ENCODE results near the gene TMEM150C. TPM values are rescaled to one million over a fixed set of nuclear protein-coding genes. Genes with fewer than 3 reads are reported as not detected.

TMEM150C gene
- total RNA-seq, 1 donor from 2014 or later = 10.6 TPM

DNA sequence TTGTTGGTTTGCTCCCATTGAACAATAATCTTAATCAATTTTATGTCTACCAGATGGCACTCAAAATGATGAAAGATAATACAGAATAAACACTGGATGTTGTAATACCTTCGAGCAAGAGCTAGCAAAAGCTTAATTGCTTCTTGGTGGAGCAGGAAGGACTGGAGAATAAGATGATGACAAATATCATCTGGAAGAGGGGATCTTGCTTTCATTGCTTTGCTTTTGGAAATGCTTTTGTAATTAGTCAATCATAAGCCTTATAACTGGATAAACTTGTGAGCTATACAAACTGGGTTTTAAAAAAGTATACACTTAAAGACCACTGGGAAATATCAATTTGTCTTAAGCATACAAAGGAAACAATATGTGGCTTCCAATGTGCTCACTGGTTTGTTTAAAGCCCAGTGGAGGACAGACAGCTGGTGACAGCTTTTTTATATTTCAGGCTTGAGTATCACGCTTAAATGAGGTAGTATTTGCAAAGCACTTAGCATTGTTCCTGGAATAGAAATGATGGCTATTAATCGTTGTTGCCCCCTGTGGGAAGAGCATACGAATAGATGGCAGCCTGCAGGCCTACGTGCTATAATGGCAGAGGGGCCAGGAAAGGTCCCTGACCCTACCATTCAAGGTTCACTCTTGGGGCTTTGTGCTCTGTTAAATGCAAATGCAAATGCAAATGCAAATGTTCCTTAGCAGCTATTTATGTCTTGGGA lies 61.2 kb downstream of the TMEM150C start:
- DNase-seq (ENCODE audit: extremely low spot score in 2 of 2) = no peak
- intact Hi-C loops (cut with DNase I) = no loop called here
- Histone ChIP-seq H3K27ac (no peak overlapping the region), H3K4me1 (no peaks in the 10 kb centered on the region), H3K4me3 (no peak overlapping the region), H3K9me3 (no peaks in the 10 kb centered on the region), H3K36me3 (no peaks in the 10 kb centered on the region), H3K27me3 (no peaks in the 10 kb centered on the region)
- TF ChIP-seq POLR2A (IDR thresholded peaks at IDR 0.05) (no peak), POLR2AphosphoS5 (IDR thresholded peaks at IDR 0.05; ENCODE audit: insufficient read depth in 1 of 2, low read depth in 1 of 2) (no peak)
- TF ChIP-seq, protein P1, sequence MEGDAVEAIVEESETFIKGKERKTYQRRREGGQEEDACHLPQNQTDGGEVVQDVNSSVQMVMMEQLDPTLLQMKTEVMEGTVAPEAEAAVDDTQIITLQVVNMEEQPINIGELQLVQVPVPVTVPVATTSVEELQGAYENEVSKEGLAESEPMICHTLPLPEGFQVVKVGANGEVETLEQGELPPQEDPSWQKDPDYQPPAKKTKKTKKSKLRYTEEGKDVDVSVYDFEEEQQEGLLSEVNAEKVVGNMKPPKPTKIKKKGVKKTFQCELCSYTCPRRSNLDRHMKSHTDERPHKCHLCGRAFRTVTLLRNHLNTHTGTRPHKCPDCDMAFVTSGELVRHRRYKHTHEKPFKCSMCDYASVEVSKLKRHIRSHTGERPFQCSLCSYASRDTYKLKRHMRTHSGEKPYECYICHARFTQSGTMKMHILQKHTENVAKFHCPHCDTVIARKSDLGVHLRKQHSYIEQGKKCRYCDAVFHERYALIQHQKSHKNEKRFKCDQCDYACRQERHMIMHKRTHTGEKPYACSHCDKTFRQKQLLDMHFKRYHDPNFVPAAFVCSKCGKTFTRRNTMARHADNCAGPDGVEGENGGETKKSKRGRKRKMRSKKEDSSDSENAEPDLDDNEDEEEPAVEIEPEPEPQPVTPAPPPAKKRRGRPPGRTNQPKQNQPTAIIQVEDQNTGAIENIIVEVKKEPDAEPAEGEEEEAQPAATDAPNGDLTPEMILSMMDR (IDR thresholded peaks at IDR 0.05) = no peak

DNA sequence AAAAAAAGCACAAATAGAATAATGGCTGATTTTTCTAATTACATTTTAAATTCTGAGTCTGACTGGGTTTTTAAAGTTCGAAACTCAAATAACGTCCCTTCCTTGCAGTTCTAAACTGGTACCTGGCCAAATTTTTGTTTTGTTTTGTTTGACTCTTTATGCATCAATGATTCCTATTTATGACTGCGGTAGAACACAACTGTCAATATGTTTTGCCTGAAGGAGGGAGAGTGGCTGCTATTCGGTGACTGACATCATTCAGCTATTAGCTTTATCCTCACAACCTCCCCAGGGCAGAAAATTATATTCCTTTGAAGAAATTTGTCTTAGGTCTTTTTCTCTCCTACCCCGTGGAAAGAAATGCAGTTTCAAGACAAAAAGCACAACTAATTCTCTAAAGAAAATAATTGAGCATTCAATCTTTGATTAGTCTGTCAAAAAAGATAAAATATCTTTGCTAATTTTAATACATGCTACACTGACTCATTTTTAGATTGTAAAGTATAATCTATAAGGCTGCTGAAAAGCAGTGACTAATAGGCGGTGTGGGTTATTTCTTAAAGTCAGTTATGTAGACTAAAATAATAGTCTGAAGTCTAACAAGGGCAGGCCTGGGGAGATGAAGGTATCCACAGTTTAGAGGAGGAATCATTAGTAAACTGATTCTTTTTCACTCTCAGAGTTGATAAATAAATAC lies 61.9 kb downstream of the TMEM150C start:
- no peaks in the 10 kb centered on the region for H3K9me3 ChIP-seq
- no peaks in the 10 kb centered on the region for H3K36me3 ChIP-seq
- no peaks in the 10 kb centered on the region for H3K27me3 ChIP-seq
- TF ChIP-seq, protein P1 (IDR thresholded peaks at IDR 0.05) = no peak
- TF ChIP-seq POLR2AphosphoS5 (IDR thresholded peaks at IDR 0.05; ENCODE audit: insufficient read depth in 1 of 2, low read depth in 1 of 2) = no peak
- no peak for TF ChIP-seq POLR2A (IDR thresholded peaks at IDR 0.05)
- no peak for DNase-seq (ENCODE audit: extremely low spot score in 2 of 2)
- no peak overlapping the region for H3K27ac ChIP-seq
- H3K4me3 ChIP-seq = no peak overlapping the region
- intact Hi-C loops (cut with DNase I) = no loop called here
- no peaks in the 10 kb centered on the region for H3K4me1 ChIP-seq

DNA sequence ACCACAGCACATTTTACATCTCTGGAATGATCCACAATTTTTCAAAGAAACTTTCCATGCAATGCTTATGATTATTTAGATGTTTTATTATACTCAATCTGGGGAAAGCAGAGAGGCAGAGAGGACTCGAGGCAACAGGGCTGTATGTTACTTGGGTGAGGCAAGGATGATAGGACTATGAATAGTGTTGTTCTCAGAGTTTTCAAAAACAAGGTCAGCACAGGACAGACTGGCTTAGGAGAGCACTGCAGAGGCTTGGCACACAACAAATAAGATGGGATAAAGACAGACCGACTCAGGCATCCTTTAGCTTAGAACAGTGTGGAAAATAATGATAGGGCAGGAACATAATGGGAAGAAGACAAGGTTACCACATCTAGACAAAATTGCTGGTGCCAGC lies 65.4 kb downstream of the TMEM150C start:
- Histone ChIP-seq H3K27ac (no peak overlapping the region), H3K4me1 (no peaks in the 10 kb centered on the region), H3K9me3 (no peaks in the 10 kb centered on the region), H3K27me3 (no peaks in the 10 kb centered on the region), H3K4me3 (no peak overlapping the region), H3K36me3 (no peaks in the 10 kb centered on the region)
- DNase-seq (ENCODE audit: extremely low spot score in 2 of 2) = no peak
- TF ChIP-seq POLR2AphosphoS5 (IDR thresholded peaks at IDR 0.05; ENCODE audit: insufficient read depth in 1 of 2, low read depth in 1 of 2) = no peak
- TF ChIP-seq POLR2A (IDR thresholded peaks at IDR 0.05) = no peak
- TF ChIP-seq, protein P1 (IDR thresholded peaks at IDR 0.05) = no peak
- intact Hi-C loops (cut with DNase I) = no loop called here

DNA sequence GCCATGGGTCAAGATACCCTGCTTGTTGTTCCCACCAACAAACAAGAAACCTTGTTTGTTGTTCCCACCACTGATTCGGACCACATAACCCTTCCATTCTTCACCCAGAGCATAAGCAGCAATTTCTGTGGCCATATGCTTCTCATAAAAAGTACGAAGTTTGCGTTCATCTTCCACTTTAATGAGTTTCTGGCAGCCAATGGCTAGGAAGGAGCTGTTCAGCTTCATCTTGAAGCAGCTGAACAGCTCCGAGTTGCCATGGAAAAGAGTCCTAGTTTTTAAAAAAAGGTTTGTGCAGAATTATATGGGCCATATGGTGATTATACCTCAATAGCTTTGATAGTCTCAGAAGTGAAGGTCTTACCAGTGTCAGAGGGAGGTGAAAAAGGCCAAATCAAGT lies 66.1 kb downstream of the TMEM150C start:
- TF ChIP-seq POLR2A (IDR thresholded peaks at IDR 0.05) (no peak), POLR2AphosphoS5 (IDR thresholded peaks at IDR 0.05; ENCODE audit: insufficient read depth in 1 of 2, low read depth in 1 of 2) (no peak)
- TF ChIP-seq, protein P1 (IDR thresholded peaks at IDR 0.05) = no peak
- Histone ChIP-seq H3K4me3 (no peak overlapping the region), H3K9me3 (no peaks in the 10 kb centered on the region), H3K4me1 (no peaks in the 10 kb centered on the region), H3K27ac (no peak overlapping the region), H3K27me3 (no peaks in the 10 kb centered on the region), H3K36me3 (no peaks in the 10 kb centered on the region)
- intact Hi-C loops (cut with DNase I) = no loop called here
- DNase-seq (ENCODE audit: extremely low spot score in 2 of 2) = no peak
